BE2C (cell line): ENCODE measurements around the gene TMEM186.

ENCODE experiments used
- DNase-seq: peaks from one replicate; pipeline ENCODE4 v3.0.0-alpha.2; 2020
- H3K27me3 ChIP-seq: fragments of 250-450 bp; sonication (Bioruptor Pico); 2 replicates; pipeline ENCODE4 v1.5.1; 2020; ENCODE audit warnings: mild to moderate bottlenecking
- H3K36me3 ChIP-seq: fragments of 250-450 bp; sonication (Bioruptor Pico); 2 replicates; pipeline ENCODE4 v1.5.1; 2020; ENCODE audit warnings: mild to moderate bottlenecking
- H3K4me1 ChIP-seq: fragments of 250-450 bp; sonication (Bioruptor Pico); 2 replicates; pipeline ENCODE4 v1.5.1; 2020
- H3K4me3 ChIP-seq: 2 replicates; pipeline ENCODE4 v1.5.1; 2011; ENCODE audit warnings: low read depth, low read length
- H3K9me3 ChIP-seq: fragments of 250-450 bp; sonication (Bioruptor Pico); 2 replicates; pipeline ENCODE4 v1.5.1; 2020
- TF ChIP-seq, protein P1 (sequence below): IDR thresholded peaks from 2 replicates; pipeline ENCODE4 v1.5.1; 2012; ENCODE audit warnings: mild to moderate bottlenecking, low read depth, low read length

The TMEM186 gene

DNA sequence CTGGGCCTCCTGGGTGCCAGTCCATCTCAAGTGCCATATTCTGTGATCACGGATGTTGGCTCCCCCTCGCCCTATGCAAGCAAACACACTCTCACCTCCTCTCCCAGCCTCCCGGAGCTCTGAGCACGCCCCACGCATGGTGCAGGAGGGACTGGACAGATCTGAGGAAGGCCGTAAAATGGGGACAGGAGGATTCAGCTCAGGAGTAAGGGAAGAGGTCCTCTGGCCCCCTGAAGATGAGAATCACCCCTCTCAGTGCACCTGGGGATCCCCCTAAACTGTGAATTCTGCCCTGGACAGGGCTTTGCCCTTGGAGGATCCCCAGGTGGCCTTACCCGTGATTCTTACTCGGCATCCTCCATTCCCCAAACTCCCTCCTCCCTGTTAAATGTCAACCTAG, 15.6 kb downstream of the TMEM186 start:
- Histone ChIP-seq H3K4me1 (no peaks in the 10 kb centered on the region), H3K27me3 (no peaks in the 10 kb centered on the region), H3K36me3 (no peaks in the 10 kb centered on the region), H3K4me3 (no peak overlapping the region), H3K9me3 (no peaks in the 10 kb centered on the region)
- no peak for DNase-seq
- TF ChIP-seq, protein P1, sequence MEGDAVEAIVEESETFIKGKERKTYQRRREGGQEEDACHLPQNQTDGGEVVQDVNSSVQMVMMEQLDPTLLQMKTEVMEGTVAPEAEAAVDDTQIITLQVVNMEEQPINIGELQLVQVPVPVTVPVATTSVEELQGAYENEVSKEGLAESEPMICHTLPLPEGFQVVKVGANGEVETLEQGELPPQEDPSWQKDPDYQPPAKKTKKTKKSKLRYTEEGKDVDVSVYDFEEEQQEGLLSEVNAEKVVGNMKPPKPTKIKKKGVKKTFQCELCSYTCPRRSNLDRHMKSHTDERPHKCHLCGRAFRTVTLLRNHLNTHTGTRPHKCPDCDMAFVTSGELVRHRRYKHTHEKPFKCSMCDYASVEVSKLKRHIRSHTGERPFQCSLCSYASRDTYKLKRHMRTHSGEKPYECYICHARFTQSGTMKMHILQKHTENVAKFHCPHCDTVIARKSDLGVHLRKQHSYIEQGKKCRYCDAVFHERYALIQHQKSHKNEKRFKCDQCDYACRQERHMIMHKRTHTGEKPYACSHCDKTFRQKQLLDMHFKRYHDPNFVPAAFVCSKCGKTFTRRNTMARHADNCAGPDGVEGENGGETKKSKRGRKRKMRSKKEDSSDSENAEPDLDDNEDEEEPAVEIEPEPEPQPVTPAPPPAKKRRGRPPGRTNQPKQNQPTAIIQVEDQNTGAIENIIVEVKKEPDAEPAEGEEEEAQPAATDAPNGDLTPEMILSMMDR, result no peak

DNA sequence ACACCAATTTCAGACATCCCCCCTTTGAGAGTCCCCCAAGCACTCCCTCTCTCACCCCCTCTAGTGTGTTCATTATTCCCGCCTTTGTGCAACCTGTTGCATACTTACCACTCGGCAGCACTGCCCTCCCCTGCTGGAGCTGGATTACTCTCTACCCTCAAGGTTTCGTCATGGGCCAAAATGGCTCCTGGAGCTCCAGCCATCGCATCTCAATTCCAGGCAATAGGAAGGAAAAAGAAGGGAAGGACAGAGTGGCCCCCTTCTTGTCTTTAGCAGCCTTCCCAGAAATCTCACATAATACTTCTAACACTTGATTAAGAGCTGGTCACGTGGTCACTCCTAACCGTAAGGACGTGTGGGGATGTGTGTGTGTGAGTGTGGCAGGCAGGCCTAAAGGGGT, 20.2 kb downstream of the TMEM186 start:
- Histone ChIP-seq H3K4me1 (no peaks in the 10 kb centered on the region), H3K4me3 (no peak overlapping the region), H3K27me3 (no peaks in the 10 kb centered on the region), H3K9me3 (no peaks in the 10 kb centered on the region), H3K36me3 (peaks cover 8% of the 10 kb centered on the region)
- DNase-seq, result no peak
- TF ChIP-seq, protein P1, result no peak

DNA sequence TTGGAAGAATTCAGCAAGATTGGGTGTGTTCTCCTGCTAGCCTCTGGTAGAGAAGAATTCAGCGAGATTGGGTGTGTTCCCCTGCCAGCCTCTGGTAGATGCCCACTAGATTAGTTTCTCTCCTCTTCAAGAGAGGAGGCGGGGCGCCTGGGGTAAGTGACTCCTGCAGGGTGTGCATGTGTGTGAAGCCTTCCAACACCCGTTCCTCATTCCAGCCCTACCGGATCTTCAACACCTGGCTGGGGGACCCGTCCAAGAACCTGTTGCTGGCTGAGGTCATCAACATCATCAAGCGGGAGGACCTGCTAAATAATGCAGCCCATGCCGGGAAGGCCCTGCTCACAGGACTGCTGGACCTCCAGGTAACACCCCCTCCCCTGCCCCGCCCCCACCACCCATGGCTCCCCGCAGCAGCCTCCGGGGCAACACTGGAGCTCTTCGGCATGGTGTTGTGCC, 21.3 kb downstream of the TMEM186 start:
- no peaks in the 10 kb centered on the region for H3K9me3 ChIP-seq

GRCh38 chr16:8775359-8775758, 22.1 kb downstream of the TMEM186 start:
- DNase-seq, result no peak
- Histone ChIP-seq H3K9me3 (no peaks in the 10 kb centered on the region), H3K36me3 (peaks cover 8% of the 10 kb centered on the region), H3K4me3 (no peak overlapping the region), H3K4me1 (no peaks in the 10 kb centered on the region), H3K27me3 (no peaks in the 10 kb centered on the region)
- TF ChIP-seq, protein P1, result no peak

More for the DNA sequence above, 21.3 kb downstream of the TMEM186 start:
- Histone ChIP-seq H3K27me3 (no peaks in the 10 kb centered on the region), H3K4me3 (no peak overlapping the region), H3K4me1 (no peaks in the 10 kb centered on the region), H3K36me3 (peaks cover 8% of the 10 kb centered on the region)
- TF ChIP-seq, protein P1, result no peak
- DNase-seq, result no peak

DNA sequence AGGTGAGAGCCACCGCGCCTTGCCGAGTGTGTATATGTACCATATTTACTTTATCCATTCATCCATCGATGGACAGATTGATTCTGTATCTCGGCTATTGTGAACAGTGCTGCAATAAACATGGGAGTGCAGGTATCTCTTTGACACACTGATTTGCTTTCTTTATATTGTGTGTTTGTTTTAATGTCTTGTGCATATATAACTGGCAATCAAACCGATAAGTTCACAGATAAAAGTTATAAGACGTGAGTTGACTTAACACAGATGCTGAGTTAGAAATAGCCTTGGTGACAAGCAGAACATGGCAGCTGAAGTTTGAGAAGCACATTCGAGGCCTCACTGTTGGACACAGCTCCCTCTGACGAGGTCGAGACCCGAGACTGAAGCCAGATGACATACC, 23.2 kb downstream of the TMEM186 start:
- Histone ChIP-seq H3K9me3 (no peaks in the 10 kb centered on the region), H3K27me3 (no peaks in the 10 kb centered on the region), H3K4me3 (no peak overlapping the region), H3K4me1 (no peaks in the 10 kb centered on the region), H3K36me3 (peaks cover 8% of the 10 kb centered on the region)
- TF ChIP-seq, protein P1, result no peak
- no peak for DNase-seq

DNA sequence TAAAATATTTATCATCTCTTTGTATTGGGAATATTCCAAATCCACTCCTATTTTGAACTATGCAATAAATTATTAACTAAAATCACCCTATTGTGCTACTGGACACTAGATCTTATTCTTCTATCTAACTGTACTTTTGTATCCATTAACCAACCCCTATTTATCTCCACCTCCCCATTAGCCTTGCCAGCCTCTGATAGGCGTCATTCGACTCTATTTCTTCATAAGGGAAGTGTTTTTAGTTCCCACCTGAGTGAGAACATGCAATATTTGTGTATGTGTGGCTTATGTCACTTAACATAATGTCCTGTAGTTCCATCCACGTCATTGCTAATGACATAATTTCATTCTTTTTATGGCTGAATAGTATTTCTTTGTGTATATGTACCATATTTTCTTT, 23.9 kb downstream of the TMEM186 start:
- H3K36me3 ChIP-seq, result peaks cover 8% of the 10 kb centered on the region
- DNase-seq, result no peak

More for the DNA sequence above, 23.9 kb downstream of the TMEM186 start:
- Histone ChIP-seq H3K4me3 (no peak overlapping the region), H3K27me3 (no peaks in the 10 kb centered on the region), H3K4me1 (no peaks in the 10 kb centered on the region), H3K9me3 (no peaks in the 10 kb centered on the region)
- TF ChIP-seq, protein P1, result no peak
